Vagina (tissue), 2 donors: Measurements from ENCODE around the gene CCDC8. TPM values are rescaled to one million over a fixed set of nuclear protein-coding genes. Genes with fewer than 3 reads are reported as not detected.

ENCODE experiments used
- DNase-seq, 2 donors: peaks; one replicate each; pipeline ENCODE4 v3.0.0-alpha.2; 2017; ENCODE audit errors: extremely low spot score in 2 of 2
- H3K27ac ChIP-seq: fragments of 200-600 bp; sonication (generic); one replicate; pipeline ENCODE4 v1.5.1; 2019
- H3K27me3 ChIP-seq: fragments of 200-600 bp; sonication (generic); one replicate; pipeline ENCODE4 v1.5.1; 2019
- H3K36me3 ChIP-seq, 2 donors: fragments of 200-600 bp; sonication (generic); one replicate each; pipeline ENCODE4 v1.5.1; 2017 to 2019
- H3K4me1 ChIP-seq: fragments of 200-600 bp; sonication (generic); one replicate; pipeline ENCODE4 v1.5.1; 2019
- H3K4me3 ChIP-seq, 2 donors: fragments of 200-600 bp; sonication (generic); 1 replicate in 1 of 2; 2 replicates in 1 of 2; pipeline ENCODE4 v1.5.1; 2016 to 2019
- H3K9me3 ChIP-seq: fragments of 200-600 bp; sonication (generic); one replicate; pipeline ENCODE4 v1.5.1; 2019
- CTCF ChIP-seq, 3 experiments: fragments of 450-650 bp in 2 of 3; fragments of 200-600 bp in 1 of 3; sonication (generic) in 1 of 3; IDR thresholded peaks; one replicate each; pipeline ENCODE4 v1.5.1; 2017 to 2019; ENCODE audit warnings: antibody characterized with exemption in 3 of 3, mild to moderate bottlenecking in 2 of 3, moderate library complexity in 2 of 3
- POLR2A ChIP-seq, 2 donors: fragments of 450-650 bp; IDR thresholded peaks; one replicate each; pipeline ENCODE4 v1.6.1; 2017; ENCODE audit warnings: antibody characterized with exemption in 2 of 2, mild to moderate bottlenecking in 2 of 2, moderate library complexity in 2 of 2
- POLR2AphosphoS5 ChIP-seq, 2 donors: sonication (generic); formaldehyde crosslinking; IDR thresholded peaks; one replicate each; pipeline ENCODE4 v1.9.0; 2017; ENCODE audit warnings: antibody characterized with exemption in 2 of 2, mild to moderate bottlenecking in 2 of 2, low read depth in 1 of 2; ENCODE audit not compliant: insufficient read depth in 1 of 2
- intact Hi-C: fragments of 100-400 bp; cut with DNase I; formaldehyde crosslinking; loops from one replicate; pipeline ENCODE4 v1.15.1; 2023
- total RNA-seq: library from RNA; depleted of rRNA; stranded (reverse); fragments of >200 nt; gene quantifications from one replicate; pipeline ENCODE4 v1.2.3, GENCODE V29; 2016

The CCDC8 gene
- total RNA-seq, 1 donor from 2014 or later: 7.4 TPM

GRCh38 chr19:46384396-46384795, 29.0 kb downstream of the CCDC8 start:
- Histone ChIP-seq H3K27me3 (no peaks in the 10 kb centered on the region), H3K27ac (no peak overlapping the region), H3K4me3 (no peak overlapping the region), H3K4me1 (peaks cover 20% of the 10 kb centered on the region), H3K9me3 (no peaks in the 10 kb centered on the region), H3K36me3 (peaks cover 0 to 74% of the 10 kb centered on the region in 2 donors)
- peak in 1 of 2 donors; percentile 40 for DNase-seq
- intact Hi-C loops: no loop called here
- no peak for TF ChIP-seq CTCF (IDR thresholded peaks at IDR 0.05)
- no peak for TF ChIP-seq POLR2A (IDR thresholded peaks at IDR 0.05)
- no peak for TF ChIP-seq POLR2AphosphoS5 (IDR thresholded peaks at IDR 0.05; ENCODE audit: insufficient read depth in 1 of 2, low read depth in 1 of 2)

DNA sequence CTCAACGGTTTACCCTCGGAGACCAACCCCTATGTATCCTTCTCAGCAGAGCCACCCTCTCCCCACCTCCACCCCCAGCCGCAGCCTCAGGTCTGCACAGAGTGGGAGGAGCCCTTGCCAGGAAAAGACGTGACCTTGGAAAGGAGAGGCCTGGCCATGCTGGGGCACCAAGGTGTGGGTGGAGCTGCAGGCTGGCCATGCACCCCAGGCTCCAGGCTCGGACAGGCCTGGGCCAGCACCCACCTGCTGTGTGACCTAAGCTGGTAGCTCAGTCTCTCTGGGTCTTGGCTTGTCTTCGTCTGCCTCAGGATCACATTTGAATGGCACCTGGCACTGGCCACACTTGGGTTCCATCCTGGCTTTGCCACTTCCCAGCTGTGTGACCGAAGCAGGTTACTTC, 29.5 kb downstream of the CCDC8 start:
- peaks cover 0 to 68% of the 10 kb centered on the region in 2 donors for H3K36me3 ChIP-seq
- no peak overlapping the region for H3K27ac ChIP-seq
- H3K27me3 ChIP-seq: no peaks in the 10 kb centered on the region
- DNase-seq: peak in 1 of 2 donors; percentile 74
- intact Hi-C loops: no loop called here
- no peak overlapping the region for H3K4me3 ChIP-seq
- no peak for TF ChIP-seq POLR2AphosphoS5 (IDR thresholded peaks at IDR 0.05; ENCODE audit: insufficient read depth in 1 of 2, low read depth in 1 of 2)
- TF ChIP-seq POLR2A (IDR thresholded peaks at IDR 0.05): no peak
- TF ChIP-seq CTCF (IDR thresholded peaks at IDR 0.05): no peak
- H3K9me3 ChIP-seq: no peaks in the 10 kb centered on the region
- peaks cover 25% of the 10 kb centered on the region for H3K4me1 ChIP-seq

DNA sequence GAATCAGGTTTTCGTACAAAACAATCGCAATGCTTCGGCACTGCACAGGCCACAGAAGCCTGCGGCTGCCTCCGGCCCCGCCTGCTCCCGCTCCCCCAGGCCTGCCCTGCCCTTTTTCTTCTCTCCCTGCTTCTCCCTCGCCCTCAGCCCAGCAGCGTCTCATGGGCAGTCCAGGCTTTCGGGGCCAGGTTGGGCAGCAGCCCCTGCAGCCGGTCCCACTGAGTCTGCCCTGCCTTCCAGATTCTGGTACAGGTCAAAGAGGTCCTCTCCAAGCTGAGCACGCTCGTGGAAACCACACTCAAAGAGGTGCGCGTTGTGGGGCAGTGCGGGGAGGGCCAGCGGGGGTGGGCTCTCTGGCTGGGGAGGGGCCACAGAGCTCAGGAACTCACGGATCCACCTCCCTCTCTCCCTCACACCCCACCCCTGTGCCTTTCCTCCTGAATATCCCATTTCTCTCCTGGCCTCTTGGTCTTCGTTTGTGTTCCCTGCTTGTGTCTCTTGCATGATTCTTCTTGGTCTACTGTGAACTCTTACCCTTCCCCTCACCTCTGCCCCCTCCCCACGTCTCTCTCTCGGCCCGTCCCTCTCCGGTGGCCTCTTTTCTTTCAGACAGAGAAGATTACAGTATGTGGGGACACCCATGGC, 30.1 kb downstream of the CCDC8 start:
- Histone ChIP-seq H3K27me3 (no peaks in the 10 kb centered on the region), H3K4me3 (no peak overlapping the region), H3K27ac (no peak overlapping the region), H3K36me3 (peaks cover 0 to 63% of the 10 kb centered on the region in 2 donors), H3K9me3 (no peaks in the 10 kb centered on the region), H3K4me1 (peaks cover 31% of the 10 kb centered on the region)
- intact Hi-C loops: no loop called here
- DNase-seq: peak in 1 of 2 donors; percentile 58
- TF ChIP-seq POLR2A (IDR thresholded peaks at IDR 0.05): no peak
- TF ChIP-seq POLR2AphosphoS5 (IDR thresholded peaks at IDR 0.05; ENCODE audit: insufficient read depth in 1 of 2, low read depth in 1 of 2): no peak
- TF ChIP-seq CTCF (IDR thresholded peaks at IDR 0.05): no peak

DNA sequence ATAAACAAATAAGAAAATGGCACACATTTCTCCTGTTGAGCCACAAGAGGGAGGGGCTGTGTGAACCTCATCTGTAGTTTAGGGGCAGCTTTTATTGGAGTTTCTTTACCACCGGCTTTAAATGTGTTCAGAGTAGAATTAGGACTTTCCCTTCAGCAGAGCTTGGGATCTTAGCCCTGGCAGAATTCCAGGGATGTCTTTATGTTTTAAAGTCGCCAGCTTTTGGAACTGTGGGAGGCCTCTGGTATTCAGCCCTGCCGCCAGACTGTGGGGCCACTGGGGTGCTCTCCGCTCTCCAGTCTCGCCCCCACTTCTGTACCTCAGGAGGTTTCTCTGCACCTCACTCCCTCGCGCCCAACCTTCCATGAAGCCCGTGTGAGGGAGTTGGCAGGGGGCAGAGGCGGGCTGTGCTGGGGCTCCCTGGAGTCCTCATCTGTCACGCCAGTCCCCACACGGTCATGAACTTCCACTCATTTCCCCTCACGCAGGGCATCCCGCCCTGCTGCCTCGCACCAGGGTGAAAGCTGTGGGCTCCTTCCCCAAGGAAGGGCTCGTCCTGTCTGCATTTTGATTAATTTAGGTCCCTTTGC, 31.5 kb downstream of the CCDC8 start:
- Histone ChIP-seq H3K36me3 (peaks cover 0 to 53% of the 10 kb centered on the region in 2 donors), H3K27ac (no peak overlapping the region), H3K4me1 (peaks cover 45% of the 10 kb centered on the region), H3K27me3 (no peaks in the 10 kb centered on the region), H3K9me3 (no peaks in the 10 kb centered on the region), H3K4me3 (no peak overlapping the region)
- intact Hi-C loops: no loop called here
- no peak for DNase-seq
- TF ChIP-seq POLR2A (IDR thresholded peaks at IDR 0.05) (no peak), POLR2AphosphoS5 (IDR thresholded peaks at IDR 0.05; ENCODE audit: insufficient read depth in 1 of 2, low read depth in 1 of 2) (no peak), CTCF (IDR thresholded peaks at IDR 0.05) (no peak)

DNA sequence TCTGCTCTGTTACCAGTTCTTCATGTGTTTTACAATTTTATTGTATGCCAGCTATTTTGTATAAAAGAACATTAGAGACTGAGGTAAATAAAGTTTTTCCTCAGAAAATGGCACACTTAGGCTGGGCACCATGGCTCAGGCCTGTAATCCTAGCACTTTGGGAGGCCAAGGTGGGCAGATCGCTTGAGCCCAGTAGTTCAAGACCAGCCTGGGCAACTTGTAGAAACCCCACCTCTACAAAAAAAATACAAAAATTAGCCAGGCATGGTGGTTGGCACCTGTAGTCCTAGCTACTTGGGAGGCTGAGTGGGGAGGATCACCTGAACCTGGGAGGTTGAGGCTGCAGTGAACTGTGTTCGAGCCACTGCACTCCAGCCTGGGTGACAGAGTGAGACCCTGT, 32.0 kb downstream of the CCDC8 start:
- DNase-seq: no peak
- no peaks in the 10 kb centered on the region for H3K9me3 ChIP-seq
- H3K36me3 ChIP-seq: peaks cover 0 to 55% of the 10 kb centered on the region in 2 donors
- no peaks in the 10 kb centered on the region for H3K27me3 ChIP-seq
- no peak overlapping the region for H3K27ac ChIP-seq
- TF ChIP-seq POLR2AphosphoS5 (IDR thresholded peaks at IDR 0.05; ENCODE audit: insufficient read depth in 1 of 2, low read depth in 1 of 2): no peak
- no peak for TF ChIP-seq CTCF (IDR thresholded peaks at IDR 0.05)
- no peak for TF ChIP-seq POLR2A (IDR thresholded peaks at IDR 0.05)
- H3K4me3 ChIP-seq: no peak overlapping the region
- peaks cover 45% of the 10 kb centered on the region for H3K4me1 ChIP-seq
- intact Hi-C loops: no loop called here
